AG10803 (cell line): Measurements from ENCODE around the gene ZFHX3.
A peak's percentile ranks its signal among the peaks of the same experiment; 100 is the strongest.
"Not testable (repeated sequence)": the region's sequence is repeated elsewhere in the genome, so short reads cannot be mapped to it uniquely, and the experiment has no call there.

Experiments
- DNase-seq: peaks from one replicate; pipeline ENCODE4 v3.0.0; 2010; ENCODE audit warnings: low read depth
- H3K4me3 ChIP-seq: 2 replicates; pipeline ENCODE4 v1.5.1; 2011; ENCODE audit warnings: mild to moderate bottlenecking, low read length, control low read depth
- TF ChIP-seq, protein P1 (sequence below): conservative IDR thresholded peaks from 2 replicates; pipeline ENCODE4 v1.5.1; 2011; ENCODE audit warnings: mild to moderate bottlenecking, low read length, control low read depth, inconsistent platforms

The ZFHX3 gene

DNA sequence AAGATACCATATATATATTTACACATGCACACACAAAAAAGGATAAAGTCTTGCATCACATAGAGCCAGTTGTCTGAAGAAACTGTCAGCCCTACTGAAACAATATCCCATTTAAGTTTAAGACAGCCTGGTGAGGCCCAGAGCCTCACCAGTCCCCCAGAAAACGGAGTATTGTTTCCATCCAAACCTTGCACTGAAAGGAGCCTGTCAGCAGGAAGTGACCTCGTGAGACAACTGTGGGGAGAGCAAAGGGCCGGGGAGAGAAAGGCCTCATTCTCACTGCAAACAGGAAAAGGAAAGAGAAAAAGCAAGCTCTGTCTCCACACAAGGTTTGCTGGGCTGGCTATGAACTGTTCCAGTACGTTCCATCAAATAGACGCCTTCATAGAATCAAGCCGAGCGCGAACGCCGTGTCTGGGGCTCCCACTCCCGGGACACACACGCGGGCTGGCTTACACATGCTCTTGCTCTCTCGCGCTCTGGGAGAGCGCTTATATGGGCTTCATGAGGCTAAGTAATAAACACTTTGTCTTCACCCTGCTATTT, 44.4 kb upstream of the ZFHX3 start:
- no peak overlapping the region for H3K4me3 ChIP-seq
- no peak for DNase-seq
- TF ChIP-seq, protein P1, sequence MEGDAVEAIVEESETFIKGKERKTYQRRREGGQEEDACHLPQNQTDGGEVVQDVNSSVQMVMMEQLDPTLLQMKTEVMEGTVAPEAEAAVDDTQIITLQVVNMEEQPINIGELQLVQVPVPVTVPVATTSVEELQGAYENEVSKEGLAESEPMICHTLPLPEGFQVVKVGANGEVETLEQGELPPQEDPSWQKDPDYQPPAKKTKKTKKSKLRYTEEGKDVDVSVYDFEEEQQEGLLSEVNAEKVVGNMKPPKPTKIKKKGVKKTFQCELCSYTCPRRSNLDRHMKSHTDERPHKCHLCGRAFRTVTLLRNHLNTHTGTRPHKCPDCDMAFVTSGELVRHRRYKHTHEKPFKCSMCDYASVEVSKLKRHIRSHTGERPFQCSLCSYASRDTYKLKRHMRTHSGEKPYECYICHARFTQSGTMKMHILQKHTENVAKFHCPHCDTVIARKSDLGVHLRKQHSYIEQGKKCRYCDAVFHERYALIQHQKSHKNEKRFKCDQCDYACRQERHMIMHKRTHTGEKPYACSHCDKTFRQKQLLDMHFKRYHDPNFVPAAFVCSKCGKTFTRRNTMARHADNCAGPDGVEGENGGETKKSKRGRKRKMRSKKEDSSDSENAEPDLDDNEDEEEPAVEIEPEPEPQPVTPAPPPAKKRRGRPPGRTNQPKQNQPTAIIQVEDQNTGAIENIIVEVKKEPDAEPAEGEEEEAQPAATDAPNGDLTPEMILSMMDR: no peak

GRCh38 chr16:73091174-73091573, 43.2 kb upstream of the ZFHX3 start:
- DNase-seq: no peak
- H3K4me3 ChIP-seq: no peak overlapping the region
- TF ChIP-seq, protein P1: no peak

- H3K4me3 ChIP-seq: no peak overlapping the region
- TF ChIP-seq, protein P1: no peak
- no peak for DNase-seq
Measured at GRCh38 chr16:73089420-73089819, 41.5 kb upstream of the ZFHX3 start.

DNA sequence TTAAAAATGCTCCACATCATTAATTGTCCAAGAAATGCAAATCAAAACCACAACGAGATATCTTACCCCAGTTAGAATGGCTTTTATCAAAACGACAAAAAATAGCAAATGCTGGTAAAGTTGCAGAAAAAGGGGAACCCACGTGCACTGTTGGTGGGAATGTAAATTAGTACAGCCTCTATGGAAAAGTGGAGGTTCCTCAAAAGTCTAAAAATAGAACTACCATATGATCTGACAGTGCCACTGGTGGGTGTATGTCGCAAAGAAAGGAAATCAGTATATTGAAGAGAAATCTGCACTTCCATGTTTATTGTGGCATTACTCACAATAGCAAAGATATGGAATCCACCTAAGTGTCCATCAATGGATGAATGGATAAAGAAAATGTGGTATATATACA, 38.2 kb upstream of the ZFHX3 start:
- DNase-seq: no peak
- no peak overlapping the region for H3K4me3 ChIP-seq
- TF ChIP-seq, protein P1: no peak

GRCh38 chr16:73083271-73083670, 35.3 kb upstream of the ZFHX3 start:
- DNase-seq: no peak
- no peak overlapping the region for H3K4me3 ChIP-seq
- TF ChIP-seq, protein P1: no peak

- peak; percentile 98 for DNase-seq
- H3K4me3 ChIP-seq: not testable (repeated sequence)
Measured at GRCh38 chr16:73082634-73083051, 34.7 kb upstream of the ZFHX3 start.

DNA sequence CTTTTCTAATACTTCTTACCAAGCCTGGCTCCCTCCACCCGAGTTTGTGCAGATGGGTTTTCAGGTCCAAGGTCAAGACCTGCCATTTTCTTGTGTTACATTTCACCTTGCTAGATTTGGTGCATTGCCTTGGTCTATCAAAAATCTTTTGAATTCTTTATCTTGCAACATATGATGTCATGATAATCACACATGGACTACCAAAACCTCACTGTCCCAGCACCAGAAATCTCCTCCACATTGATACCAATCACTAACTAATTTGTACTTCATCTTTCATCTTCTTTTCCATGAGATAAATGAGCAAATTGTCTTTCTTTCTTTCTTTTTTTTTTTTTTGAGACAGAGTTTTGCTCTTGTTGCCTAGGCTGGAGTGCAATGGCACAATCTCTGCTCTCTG, 33.0 kb upstream of the ZFHX3 start:
- TF ChIP-seq, protein P1: no peak
- no peak for DNase-seq
- no peak overlapping the region for H3K4me3 ChIP-seq

DNA sequence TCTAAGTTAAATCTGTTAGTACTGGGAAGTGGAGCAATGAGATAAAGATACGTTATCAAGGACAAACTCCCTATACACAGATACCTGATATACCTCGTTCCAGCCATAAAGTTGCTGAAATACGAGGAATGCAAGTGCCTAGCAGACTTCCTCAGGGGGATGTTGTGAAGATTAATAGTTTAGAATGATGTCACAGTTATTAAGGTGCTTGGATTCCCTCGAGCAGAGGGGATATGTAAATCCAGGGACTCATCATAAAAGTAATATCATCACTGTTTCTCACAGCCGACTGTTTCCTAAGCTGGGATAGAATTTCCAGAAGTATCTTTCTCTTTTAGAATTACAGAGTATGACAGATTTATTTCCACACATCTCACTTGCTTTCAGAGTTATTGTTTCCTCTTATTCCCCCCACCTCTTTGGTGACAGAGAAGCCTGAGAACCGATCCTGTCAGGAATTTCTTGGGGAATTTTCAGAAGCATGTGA, 28.4 kb upstream of the ZFHX3 start:
- no peak for DNase-seq
- TF ChIP-seq, protein P1: no peak
- H3K4me3 ChIP-seq: no peak overlapping the region
